ENCODE measurements around the gene LAMTOR2.

GRCh38 chr1:156075775-156076204 lies 21.2 kb downstream of the LAMTOR2 start:
- TF ChIP-seq PCBP2 (IDR thresholded peaks at IDR 0.05; ENCODE audit: low read depth, low read length, poor library complexity, severe bottlenecking): no peak
- TF ChIP-seq JUND (IDR thresholded peaks at IDR 0.05; ENCODE audit: borderline replicate concordance, low read depth, low read length): no peak
- TF ChIP-seq JUND (tag; IDR thresholded peaks at IDR 0.05; ENCODE audit: borderline replicate concordance, low read depth, low read length): no peak
- no peak for TF ChIP-seq ZNF592 (IDR thresholded peaks at IDR 0.05)
- no peak for TF ChIP-seq MAFK (IDR thresholded peaks at IDR 0.05; ENCODE audit: low read length)
- TF ChIP-seq ZC3H11A (IDR thresholded peaks at IDR 0.05; ENCODE audit: low read depth, low read length): no peak
- TF ChIP-seq EP300 (IDR thresholded peaks at IDR 0.05; ENCODE audit: low read length): peak; percentile 36; the same call in 1 of the 2 replicates
